Activated naive CD4-positive, alpha-beta T cell treated with Interleukin-2 at 50 U/mL for 16 hours (primary cell): Measurements from ENCODE around the gene KMO.

ENCODE experiments used
- DNase-seq: peaks from one replicate; pipeline ENCODE4 v3.0.0-alpha.2; 2020

Gene KMO

GRCh38 chr1:241542199-241542907 is 10.2 kb downstream of the KMO start:
- no peak for DNase-seq

- no peak for DNase-seq
These were observed 15.8 kb downstream of the KMO start for GRCh38 chr1:241548008-241548407.

- no peak for DNase-seq
These were observed 18.1 kb downstream of the KMO start for GRCh38 chr1:241550318-241550717.

- DNase-seq, result peak; percentile 30
These were observed 19.8 kb downstream of the KMO start for GRCh38 chr1:241551759-241552638.

GRCh38 chr1:241553886-241554592 is 21.9 kb downstream of the KMO start:
- no peak for DNase-seq

GRCh38 chr1:241555526-241555925 is 23.3 kb downstream of the KMO start:
- no peak for DNase-seq

- DNase-seq, result no peak
These were observed 24.9 kb downstream of the KMO start for GRCh38 chr1:241557031-241557430.

GRCh38 chr1:241557551-241558193 is 25.5 kb downstream of the KMO start:
- no peak for DNase-seq

GRCh38 chr1:241560146-241560848 is 28.1 kb downstream of the KMO start:
- no peak for DNase-seq

- DNase-seq, result no peak
These were observed 28.6 kb downstream of the KMO start for GRCh38 chr1:241560849-241561187.

- no peak for DNase-seq
These were observed 37.7 kb downstream of the KMO start for GRCh38 chr1:241569848-241570247.

GRCh38 chr1:241574154-241574553 is 42.0 kb downstream of the KMO start:
- no peak for DNase-seq

- no peak for DNase-seq
These were observed 47.3 kb downstream of the KMO start for GRCh38 chr1:241579434-241579833.

- DNase-seq, result no peak
These were observed 50.7 kb downstream of the KMO start for GRCh38 chr1:241582921-241583321.

- DNase-seq, result no peak
These were observed 54.8 kb downstream of the KMO start for GRCh38 chr1:241586905-241587512.

- DNase-seq, result no peak
These were observed 57.3 kb downstream of the KMO start for GRCh38 chr1:241589521-241589920.

- no peak for DNase-seq
These were observed 58.5 kb downstream of the KMO start for GRCh38 chr1:241590719-241591118.

GRCh38 chr1:241591317-241591716 is 59.1 kb downstream of the KMO start:
- DNase-seq, result no peak

GRCh38 chr1:241591736-241592135 is 59.6 kb downstream of the KMO start:
- DNase-seq, result no peak

GRCh38 chr1:241592273-241592958 is 60.2 kb downstream of the KMO start:
- no peak for DNase-seq

- no peak for DNase-seq
These were observed 61.0 kb downstream of the KMO start for GRCh38 chr1:241593186-241593585.

GRCh38 chr1:241596633-241597032 is 64.5 kb downstream of the KMO start:
- no peak for DNase-seq
